ENCODE measurements around the gene DDC. TPM values are rescaled to one million over a fixed set of nuclear protein-coding genes. Genes with fewer than 3 reads are reported as not detected.

The DDC gene
- total and polyA plus RNA-seq, 2 donors (not counting 3 experiments of a cell fraction or from before 2014, with no cell fraction given) = not detected

DNA sequence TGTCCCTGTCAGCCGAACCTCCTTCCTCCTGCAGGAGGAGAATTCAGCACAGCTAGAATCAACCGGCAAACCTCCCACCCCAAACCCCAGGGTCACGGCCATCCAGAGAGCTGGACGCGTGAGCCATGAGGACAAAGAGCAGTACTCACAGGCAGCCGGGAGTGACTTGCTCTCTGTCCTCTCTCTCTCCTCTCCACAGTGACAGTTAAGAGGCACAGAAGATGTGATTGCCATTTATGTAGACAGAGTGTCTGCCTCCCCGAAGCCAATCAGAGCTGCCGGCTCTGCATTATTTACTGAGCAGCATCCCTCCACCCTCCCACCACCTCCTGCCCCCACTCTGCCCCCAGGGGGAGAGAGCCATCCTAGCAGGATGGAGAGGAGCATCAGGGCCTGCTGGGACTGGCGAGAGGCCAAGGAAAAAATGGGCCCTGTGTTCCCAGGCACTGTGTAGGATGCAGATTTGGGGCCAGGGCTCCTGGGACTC lies 4.3 kb downstream of the DDC start:
- Histone ChIP-seq H3K9ac (replicated peaks; ENCODE audit: extremely low read depth, insufficient read depth, low read length) (no peak overlapping the region), H3K9me3 (replicated peaks; ENCODE audit: control insufficient read depth, insufficient read depth, low read length) (no peaks in the 10 kb centered on the region), H3K9me1 (replicated peaks; ENCODE audit: control insufficient read depth, extremely low read depth, insufficient read depth, low read length) (no peaks in the 10 kb centered on the region), H4K20me1 (replicated peaks; ENCODE audit: control insufficient read depth, extremely low read depth, insufficient read depth, low read length) (no peaks in the 10 kb centered on the region), H3K79me2 (ENCODE audit: control insufficient read depth, insufficient read depth, low read length) (no peaks in the 10 kb centered on the region), H3K36me3 (ENCODE audit: control insufficient read depth in 2 of 2, extremely low read depth in 1 of 2, insufficient read depth in 2 of 2, low read length in 2 of 2) (no peaks in the 10 kb centered on the region), H3K27me3 (ENCODE audit: control insufficient read depth in 2 of 2, insufficient read depth in 2 of 2, low read length in 2 of 2) (peaks cover 6 to 11% of the 10 kb centered on the region in 2 experiments), H2AFZ (ENCODE audit: low read depth, low read length) (no peak overlapping the region), H3K27ac (ENCODE audit: insufficient read depth, low read depth, low read length) (no peak overlapping the region), H3K4me3 (replicated peaks in 1 of 3; ENCODE audit: insufficient read depth in 1 of 3, low read depth in 1 of 3, low read length in 3 of 3) (no peak overlapping the region), H3K4me1 (ENCODE audit: control insufficient read depth, extremely low read depth, insufficient read depth, low read length) (no peaks in the 10 kb centered on the region), H3K4me2 (ENCODE audit: insufficient read depth, low read length) (no peak overlapping the region)
- ChIA-PET CTCF (no interaction called here), POLR2A (no interaction called here)
- no TSS peak for BruUV-seq (replicated peaks)
- no peak for FAIRE-seq
- TF ChIP-seq JUN (IDR thresholded peaks at IDR 0.05; ENCODE audit: borderline replicate concordance, insufficient read depth, insufficient read length, low read depth) (no peak), EZH2 (IDR thresholded peaks at IDR 0.05; ENCODE audit: borderline replicate concordance, low read depth, low read length, severe bottlenecking) (no peak), GATA2 (IDR thresholded peaks at IDR 0.05; ENCODE audit: insufficient read depth, insufficient read length, low read depth, low read length) (no peak), FOS (IDR thresholded peaks at IDR 0.05; ENCODE audit: borderline replicate concordance, insufficient read depth, low read length) (no peak), POLR2AphosphoS5 (IDR thresholded peaks at IDR 0.05; ENCODE audit: insufficient read depth, low read depth, low read length) (no peak)
- intact Hi-C loops (cut with micrococcal nuclease) (no loop called here), dilution Hi-C loops (cut with MboI; ENCODE audit: extremely low pct_ligation_motif_present, low sequenced_read_pairs) (no loop called here)
- no peak for DNase-seq (ENCODE audit: low read depth, low spot score)

DNA sequence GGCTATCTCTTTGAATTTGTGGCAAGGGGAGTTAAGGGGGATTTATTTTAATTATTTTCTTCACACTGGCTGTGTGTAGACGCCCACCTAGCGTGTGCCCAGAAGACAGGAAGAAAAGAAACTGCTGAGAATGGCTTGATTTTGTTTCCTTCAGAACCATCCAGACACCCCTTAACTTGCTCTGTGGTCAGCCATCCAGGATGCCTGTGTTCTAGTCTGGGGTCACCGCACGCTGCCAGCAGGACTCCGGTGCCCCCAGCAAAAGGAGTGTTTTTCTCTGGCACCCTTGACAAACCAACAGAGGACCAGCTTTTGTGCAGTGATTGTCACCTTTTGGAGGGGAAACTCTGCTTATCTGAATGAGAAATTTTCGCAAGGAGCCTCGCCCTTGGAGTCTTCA lies 5.3 kb downstream of the DDC start:
- no peak for FAIRE-seq
- intact Hi-C loops (cut with micrococcal nuclease) = no loop called here

More for the DNA sequence above, 5.3 kb downstream of the DDC start:
- Histone ChIP-seq H3K4me3 (replicated peaks in 1 of 3; ENCODE audit: insufficient read depth in 1 of 3, low read depth in 1 of 3, low read length in 3 of 3) (no peak overlapping the region), H3K36me3 (ENCODE audit: control insufficient read depth in 2 of 2, extremely low read depth in 1 of 2, insufficient read depth in 2 of 2, low read length in 2 of 2) (no peaks in the 10 kb centered on the region), H3K79me2 (ENCODE audit: control insufficient read depth, insufficient read depth, low read length) (no peaks in the 10 kb centered on the region), H3K27ac (ENCODE audit: insufficient read depth, low read depth, low read length) (no peak overlapping the region), H3K4me2 (ENCODE audit: insufficient read depth, low read length) (no peak overlapping the region), H3K9ac (replicated peaks; ENCODE audit: extremely low read depth, insufficient read depth, low read length) (no peak overlapping the region), H3K9me3 (replicated peaks; ENCODE audit: control insufficient read depth, insufficient read depth, low read length) (no peaks in the 10 kb centered on the region), H3K9me1 (replicated peaks; ENCODE audit: control insufficient read depth, extremely low read depth, insufficient read depth, low read length) (no peaks in the 10 kb centered on the region), H3K27me3 (ENCODE audit: control insufficient read depth in 2 of 2, insufficient read depth in 2 of 2, low read length in 2 of 2) (peaks cover 6 to 7% of the 10 kb centered on the region in 2 experiments), H4K20me1 (replicated peaks; ENCODE audit: control insufficient read depth, extremely low read depth, insufficient read depth, low read length) (no peaks in the 10 kb centered on the region), H3K4me1 (ENCODE audit: control insufficient read depth, extremely low read depth, insufficient read depth, low read length) (no peaks in the 10 kb centered on the region), H2AFZ (ENCODE audit: low read depth, low read length) (no peak overlapping the region)
- no TSS peak for BruUV-seq (replicated peaks)
- TF ChIP-seq, protein P1, sequence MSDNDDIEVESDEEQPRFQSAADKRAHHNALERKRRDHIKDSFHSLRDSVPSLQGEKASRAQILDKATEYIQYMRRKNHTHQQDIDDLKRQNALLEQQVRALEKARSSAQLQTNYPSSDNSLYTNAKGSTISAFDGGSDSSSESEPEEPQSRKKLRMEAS (IDR thresholded peaks at IDR 0.05; ENCODE audit: insufficient read depth, insufficient read length) = no peak
- TF ChIP-seq POLR2A (IDR thresholded peaks at IDR 0.05; ENCODE audit: low read depth, low read length) (no peak), JUN (IDR thresholded peaks at IDR 0.05; ENCODE audit: borderline replicate concordance, insufficient read depth, insufficient read length, low read depth) (no peak), MYC (IDR thresholded peaks at IDR 0.05; ENCODE audit: low read depth, low read length) (no peak), POLR2AphosphoS5 (IDR thresholded peaks at IDR 0.05; ENCODE audit: insufficient read depth, low read depth, low read length) (no peak), GATA2 (IDR thresholded peaks at IDR 0.05; ENCODE audit: insufficient read depth, insufficient read length, low read depth, low read length) (no peak), FOS (IDR thresholded peaks at IDR 0.05; ENCODE audit: borderline replicate concordance, insufficient read depth, low read length) (no peak), EZH2 (IDR thresholded peaks at IDR 0.05; ENCODE audit: borderline replicate concordance, low read depth, low read length, severe bottlenecking) (no peak)
- TF ChIP-seq, protein P2, sequence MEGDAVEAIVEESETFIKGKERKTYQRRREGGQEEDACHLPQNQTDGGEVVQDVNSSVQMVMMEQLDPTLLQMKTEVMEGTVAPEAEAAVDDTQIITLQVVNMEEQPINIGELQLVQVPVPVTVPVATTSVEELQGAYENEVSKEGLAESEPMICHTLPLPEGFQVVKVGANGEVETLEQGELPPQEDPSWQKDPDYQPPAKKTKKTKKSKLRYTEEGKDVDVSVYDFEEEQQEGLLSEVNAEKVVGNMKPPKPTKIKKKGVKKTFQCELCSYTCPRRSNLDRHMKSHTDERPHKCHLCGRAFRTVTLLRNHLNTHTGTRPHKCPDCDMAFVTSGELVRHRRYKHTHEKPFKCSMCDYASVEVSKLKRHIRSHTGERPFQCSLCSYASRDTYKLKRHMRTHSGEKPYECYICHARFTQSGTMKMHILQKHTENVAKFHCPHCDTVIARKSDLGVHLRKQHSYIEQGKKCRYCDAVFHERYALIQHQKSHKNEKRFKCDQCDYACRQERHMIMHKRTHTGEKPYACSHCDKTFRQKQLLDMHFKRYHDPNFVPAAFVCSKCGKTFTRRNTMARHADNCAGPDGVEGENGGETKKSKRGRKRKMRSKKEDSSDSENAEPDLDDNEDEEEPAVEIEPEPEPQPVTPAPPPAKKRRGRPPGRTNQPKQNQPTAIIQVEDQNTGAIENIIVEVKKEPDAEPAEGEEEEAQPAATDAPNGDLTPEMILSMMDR (IDR thresholded peaks at IDR 0.05; ENCODE audit: extremely low read depth in 1 of 2, insufficient read depth in 1 of 2, low read depth in 1 of 2, low read length in 2 of 2) = no peak
- POLR2A ChIA-PET = no interaction called here
- CTCF ChIA-PET = no interaction called here
- DNase-seq (ENCODE audit: low read depth, low spot score) = no peak
- dilution Hi-C loops (cut with MboI; ENCODE audit: extremely low pct_ligation_motif_present, low sequenced_read_pairs) = no loop called here
